Endothelial cell of umbilical vein (primary cell): ENCODE measurements around the gene LSR. TPM values are rescaled to one million over a fixed set of nuclear protein-coding genes. Genes with fewer than 3 reads are reported as not detected.

Experiments
- BruUV-seq: library from RNA; stranded (reverse); fragments of 400-500 nt; replicated peaks from 2 replicates; lab custom pipeline; 2021; lab: Mats Ljungman, UMichigan
- CTCF ChIA-PET: fragments of 300-600, 350-600 bp; sonication (Branson Sonifier 250); formaldehyde crosslinking; loops from one replicate; lab custom pipeline; 2021; ENCODE audit warnings: antibody characterized with exemption, inconsistent platforms; lab: Charles Lee
- POLR2A ChIA-PET: fragments of 300-600, 350-600 bp; sonication (Branson Sonifier 250); formaldehyde crosslinking; loops from one replicate; lab custom pipeline; 2021; ENCODE audit warnings: antibody characterized with exemption, inconsistent platforms; lab: Charles Lee
- DNase-seq: peaks from one replicate; pipeline ENCODE4 v3.0.0-alpha.2; 2011; ENCODE audit warnings: low read depth, low spot score
- FAIRE-seq: peaks from 2 replicates; lab custom pipeline; 2011; peaks lifted over from hg19 to GRCh38; lab: Jason Lieb, UNC
- H2AFZ ChIP-seq: 2 replicates; pipeline ENCODE4 v1.6.0; 2012; ENCODE audit warnings: low read depth, low read length, control low read depth, inconsistent platforms
- H3K27ac ChIP-seq: 2 replicates; pipeline ENCODE4 v1.5.1; 2011; ENCODE audit warnings: low read depth, mild to moderate bottlenecking, control low read depth, low read length, moderate library complexity; ENCODE audit not compliant: insufficient read depth
- H3K27me3 ChIP-seq, 2 experiments: 2 replicates each; pipeline versions ENCODE4 v1.6.0 to v1.6.1; 2011; ENCODE audit warnings: low read length in 2 of 2, mixed read lengths in 1 of 2; ENCODE audit not compliant: control insufficient read depth in 2 of 2, insufficient read depth in 2 of 2
- H3K36me3 ChIP-seq, 2 experiments: 2 replicates in 1 of 2; 3 replicates in 1 of 2; pipeline ENCODE4 v1.5.1; 2011; ENCODE audit warnings: low read length in 2 of 2, mild to moderate bottlenecking in 1 of 2, moderate library complexity in 1 of 2; ENCODE audit not compliant: control insufficient read depth in 2 of 2, insufficient read depth in 2 of 2; ENCODE audit errors: extremely low read depth in 1 of 2
- H3K4me1 ChIP-seq: 3 replicates; pipeline ENCODE4 v1.5.1; 2011; ENCODE audit warnings: mild to moderate bottlenecking, low read length; ENCODE audit not compliant: control insufficient read depth, insufficient read depth; ENCODE audit errors: extremely low read depth
- H3K4me2 ChIP-seq: 2 replicates; pipeline ENCODE4 v1.6.1; 2011; ENCODE audit warnings: low read length, control low read depth, mixed read lengths; ENCODE audit not compliant: insufficient read depth
- H3K4me3 ChIP-seq, 3 experiments: fragments of 200-600 bp in 1 of 3; sonication (generic), shearing (Covaris generic) in 1 of 3; replicated peaks in 1 of 3; 2 replicates each; pipeline ENCODE4 v1.5.1; 2011 to 2016; ENCODE audit warnings: control low read depth in 3 of 3, low read length in 3 of 3, mild to moderate bottlenecking in 2 of 3, inconsistent platforms in 1 of 3, low read depth in 1 of 3, moderate library complexity in 1 of 3; ENCODE audit not compliant: insufficient read depth in 1 of 3
- H3K79me2 ChIP-seq: 2 replicates; pipeline ENCODE4 v1.6.0; 2012; ENCODE audit warnings: low read length, inconsistent platforms; ENCODE audit not compliant: control insufficient read depth, insufficient read depth
- H3K9ac ChIP-seq: replicated peaks from 2 replicates; pipeline ENCODE3; 2011; ENCODE audit warnings: low read length, control low read depth; ENCODE audit not compliant: insufficient read depth; ENCODE audit errors: extremely low read depth
- H3K9me1 ChIP-seq: replicated peaks from 3 replicates; pipeline ENCODE4 v1.6.0; 2011; ENCODE audit warnings: mild to moderate bottlenecking, low read length; ENCODE audit not compliant: control insufficient read depth, insufficient read depth; ENCODE audit errors: extremely low read depth
- H3K9me3 ChIP-seq: replicated peaks from 2 replicates; pipeline ENCODE4 v1.5.1; 2012; ENCODE audit warnings: low read length, inconsistent platforms; ENCODE audit not compliant: control insufficient read depth, insufficient read depth
- H4K20me1 ChIP-seq: replicated peaks from 2 replicates; pipeline ENCODE3; 2011; ENCODE audit warnings: mild to moderate bottlenecking, low read length; ENCODE audit not compliant: control insufficient read depth, insufficient read depth; ENCODE audit errors: extremely low read depth
- EZH2 ChIP-seq: IDR thresholded peaks from 2 replicates; pipeline ENCODE4 v1.6.1; 2012; ENCODE audit warnings: borderline replicate concordance, low read depth, mild to moderate bottlenecking, moderate library complexity, low read length, inconsistent platforms; ENCODE audit not compliant: severe bottlenecking
- FOS ChIP-seq: IDR thresholded peaks from 2 replicates; pipeline ENCODE4 v1.6.1; 2011; ENCODE audit warnings: mild to moderate bottlenecking, low read length, moderate library complexity, borderline replicate concordance; ENCODE audit not compliant: insufficient read depth
- GATA2 ChIP-seq: IDR thresholded peaks from 2 replicates; pipeline ENCODE4 v1.7.0; 2011; ENCODE audit warnings: low read depth, mild to moderate bottlenecking, moderate library complexity, mixed read lengths, low read length; ENCODE audit not compliant: insufficient read length, insufficient read depth
- JUN ChIP-seq: IDR thresholded peaks from 2 replicates; pipeline ENCODE4 v1.6.1; 2011; ENCODE audit warnings: borderline replicate concordance, low read depth; ENCODE audit not compliant: insufficient read length, insufficient read depth
- MYC ChIP-seq: IDR thresholded peaks from one replicate; pipeline ENCODE4 v1.6.1; 2011; ENCODE audit warnings: mild to moderate bottlenecking, low read depth, low read length
- POLR2A ChIP-seq: IDR thresholded peaks from 2 replicates; pipeline ENCODE4 v1.6.1; 2012; ENCODE audit warnings: low read depth, mild to moderate bottlenecking, control low read depth, low read length
- POLR2AphosphoS5 ChIP-seq: IDR thresholded peaks from 2 replicates; pipeline ENCODE4 v1.6.1; 2012; ENCODE audit warnings: low read depth, mild to moderate bottlenecking, control low read depth, low read length, moderate library complexity; ENCODE audit not compliant: insufficient read depth
- dilution Hi-C: fragments of 300-500 bp; cut with MboI; formaldehyde crosslinking; loops from one replicate; pipeline ENCODE4 v1.15.0; 2019; ENCODE audit warnings: low sequenced_read_pairs; ENCODE audit not compliant: extremely low pct_ligation_motif_present
- intact Hi-C: fragments of 100-400 bp; cut with micrococcal nuclease; formaldehyde crosslinking; loops from one replicate; pipeline ENCODE4 v1.10.0; 2022
- polyA plus RNA-seq, 4 experiments: library from polyadenylated mRNA; depleted of rRNA in 3 of 4; stranded (reverse) in 3 of 4; unstranded in 1 of 4; fragments of >200 nt; gene quantifications; 2 replicates each; pipeline versions ENCODE4 v1.2.1 to v1.2.3, GENCODE V29; 2011 to 2012; ENCODE audit warnings: missing spikeins in 1 of 4
- total RNA-seq: library from RNA; stranded (reverse); gene quantifications from 2 replicates; pipeline ENCODE4 v1.2.3, GENCODE V29; 2021
- TF ChIP-seq, protein P1 (sequence below), 2 donors: IDR thresholded peaks; 1 replicate in 1 of 2; 2 replicates in 1 of 2; pipeline ENCODE4 v1.5.1; 2011; ENCODE audit warnings: low read length in 2 of 2, mild to moderate bottlenecking in 2 of 2, moderate library complexity in 2 of 2, control low read depth in 1 of 2, inconsistent platforms in 1 of 2, low read depth in 1 of 2; ENCODE audit not compliant: insufficient read depth in 1 of 2; ENCODE audit errors: extremely low read depth in 1 of 2
- TF ChIP-seq, protein P2 (sequence below): IDR thresholded peaks from 2 replicates; pipeline ENCODE4 v1.6.1; 2011; ENCODE audit not compliant: insufficient read depth, insufficient read length

Gene LSR
- total and polyA plus RNA-seq, 2 donors (not counting 3 experiments of a cell fraction or from before 2014, with no cell fraction given), result 0.76 to 1.0 TPM

DNA sequence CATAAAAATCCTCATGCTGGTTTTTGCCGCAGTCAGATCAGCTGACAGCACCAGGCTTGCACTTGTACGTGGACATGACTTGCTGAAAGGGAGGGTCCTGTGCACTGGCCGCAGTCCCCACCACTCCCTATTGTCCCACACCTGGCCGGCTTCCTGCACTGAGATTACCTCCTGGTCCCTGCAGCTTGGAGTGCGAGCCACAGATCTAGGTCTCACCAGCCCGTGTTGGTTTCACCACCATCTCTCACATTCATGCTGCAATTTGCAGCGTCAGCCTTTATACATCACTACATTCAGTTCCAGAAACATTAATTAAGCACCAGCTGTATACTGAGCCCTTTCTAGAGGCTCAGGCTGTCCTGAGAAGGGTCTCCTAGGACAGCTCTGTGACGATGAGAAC lies 65.2 kb downstream of the LSR start:
- TF ChIP-seq, protein P1, sequence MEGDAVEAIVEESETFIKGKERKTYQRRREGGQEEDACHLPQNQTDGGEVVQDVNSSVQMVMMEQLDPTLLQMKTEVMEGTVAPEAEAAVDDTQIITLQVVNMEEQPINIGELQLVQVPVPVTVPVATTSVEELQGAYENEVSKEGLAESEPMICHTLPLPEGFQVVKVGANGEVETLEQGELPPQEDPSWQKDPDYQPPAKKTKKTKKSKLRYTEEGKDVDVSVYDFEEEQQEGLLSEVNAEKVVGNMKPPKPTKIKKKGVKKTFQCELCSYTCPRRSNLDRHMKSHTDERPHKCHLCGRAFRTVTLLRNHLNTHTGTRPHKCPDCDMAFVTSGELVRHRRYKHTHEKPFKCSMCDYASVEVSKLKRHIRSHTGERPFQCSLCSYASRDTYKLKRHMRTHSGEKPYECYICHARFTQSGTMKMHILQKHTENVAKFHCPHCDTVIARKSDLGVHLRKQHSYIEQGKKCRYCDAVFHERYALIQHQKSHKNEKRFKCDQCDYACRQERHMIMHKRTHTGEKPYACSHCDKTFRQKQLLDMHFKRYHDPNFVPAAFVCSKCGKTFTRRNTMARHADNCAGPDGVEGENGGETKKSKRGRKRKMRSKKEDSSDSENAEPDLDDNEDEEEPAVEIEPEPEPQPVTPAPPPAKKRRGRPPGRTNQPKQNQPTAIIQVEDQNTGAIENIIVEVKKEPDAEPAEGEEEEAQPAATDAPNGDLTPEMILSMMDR (IDR thresholded peaks at IDR 0.05; ENCODE audit: extremely low read depth in 1 of 2, insufficient read depth in 1 of 2, low read depth in 1 of 2, low read length in 2 of 2), result no peak
- TF ChIP-seq MYC (no peak), EZH2 (no peak), JUN (no peak), FOS (no peak), GATA2 (no peak), POLR2AphosphoS5 (no peak), POLR2A (no peak)
- TF ChIP-seq, protein P2, sequence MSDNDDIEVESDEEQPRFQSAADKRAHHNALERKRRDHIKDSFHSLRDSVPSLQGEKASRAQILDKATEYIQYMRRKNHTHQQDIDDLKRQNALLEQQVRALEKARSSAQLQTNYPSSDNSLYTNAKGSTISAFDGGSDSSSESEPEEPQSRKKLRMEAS, result no peak
- no peaks in the 10 kb centered on the region for H3K36me3 ChIP-seq
- no peak for FAIRE-seq
- no peaks in the 10 kb centered on the region for H3K9me3 ChIP-seq
- no peaks in the 10 kb centered on the region for H3K27me3 ChIP-seq
- no peak for DNase-seq
- H3K79me2 ChIP-seq, result no peaks in the 10 kb centered on the region
- dilution Hi-C loops, result no loop called here
- no peak overlapping the region for H2AFZ ChIP-seq
- peaks cover 5% of the 10 kb centered on the region for H3K4me1 ChIP-seq
- ChIA-PET CTCF (interaction anchor here (1.0 to 2.1 kb wide), 2 partner anchors 10 to 39 kb away, joined by 4 read pairs; no protein-coding TSS in a partner anchor), POLR2A (no interaction called here)
- H3K9me1 ChIP-seq, result no peaks in the 10 kb centered on the region
- no peak overlapping the region for H3K4me3 ChIP-seq
- intact Hi-C loops, result no loop called here
- BruUV-seq, result no TSS peak
- H3K4me2 ChIP-seq, result no peak overlapping the region
- no peaks in the 10 kb centered on the region for H4K20me1 ChIP-seq
- no peak overlapping the region for H3K9ac ChIP-seq
- no peak overlapping the region for H3K27ac ChIP-seq
